ENCODE data around the gene ELANE.

Gene ELANE

GRCh38 chr19:803099-803561 is 49.0 kb upstream of the ELANE start:
- ATAC-seq, result no peak
- TF ChIP-seq ZNF70 (CRISPR knock-in tag; IDR thresholded peaks at IDR 0.05) (no peak), OSR1 (CRISPR knock-in tag; IDR thresholded peaks at IDR 0.05) (no peak), ZFP30 (CRISPR knock-in tag; IDR thresholded peaks at IDR 0.05) (no peak), ZC3H10 (CRISPR knock-in tag; IDR thresholded peaks at IDR 0.05) (no peak), TSHZ2 (CRISPR knock-in tag; IDR thresholded peaks at IDR 0.05) (no peak), GLIS3 (CRISPR knock-in tag; IDR thresholded peaks at IDR 0.05) (no peak), ARNTL (CRISPR knock-in tag; IDR thresholded peaks at IDR 0.05; ENCODE audit: borderline replicate concordance, low read depth) (no peak), CREB5 (CRISPR knock-in tag; IDR thresholded peaks at IDR 0.05; ENCODE audit: low read depth) (no peak)

GRCh38 chr19:803686-804418 is 48.3 kb upstream of the ELANE start:
- ATAC-seq, result no peak
- no peak for TF ChIP-seq TCF4 (CRISPR knock-in tag; IDR thresholded peaks at IDR 0.05; ENCODE audit: borderline replicate concordance)
- TF ChIP-seq PATZ1 (CRISPR knock-in tag; IDR thresholded peaks at IDR 0.05; ENCODE audit: borderline replicate concordance), result no peak
- no peak for TF ChIP-seq GLIS3 (CRISPR knock-in tag; IDR thresholded peaks at IDR 0.05)
- no peak for TF ChIP-seq ZNF70 (CRISPR knock-in tag; IDR thresholded peaks at IDR 0.05)
- no peak for TF ChIP-seq SNAI2 (CRISPR knock-in tag; IDR thresholded peaks at IDR 0.05)
- no peak for TF ChIP-seq ESRRG (CRISPR knock-in tag; IDR thresholded peaks at IDR 0.05)
- no peak for TF ChIP-seq OSR1 (CRISPR knock-in tag; IDR thresholded peaks at IDR 0.05)
- TF ChIP-seq RARB (CRISPR knock-in tag; IDR thresholded peaks at IDR 0.05), result no peak
- TF ChIP-seq TSHZ2 (CRISPR knock-in tag; IDR thresholded peaks at IDR 0.05), result no peak
- TF ChIP-seq BACH2 (CRISPR knock-in tag; IDR thresholded peaks at IDR 0.05; ENCODE audit: borderline replicate concordance), result no peak
- TF ChIP-seq CREB5 (CRISPR knock-in tag; IDR thresholded peaks at IDR 0.05; ENCODE audit: low read depth), result no peak
- no peak for TF ChIP-seq POU6F1 (CRISPR knock-in tag; IDR thresholded peaks at IDR 0.05; ENCODE audit: borderline replicate concordance, low read depth)
- TF ChIP-seq ARNTL (CRISPR knock-in tag; IDR thresholded peaks at IDR 0.05; ENCODE audit: borderline replicate concordance, low read depth), result no peak
- no peak for TF ChIP-seq ZC3H10 (CRISPR knock-in tag; IDR thresholded peaks at IDR 0.05)
- TF ChIP-seq ISL1 (CRISPR knock-in tag; IDR thresholded peaks at IDR 0.05), result no peak
- TF ChIP-seq ZNF8 (CRISPR knock-in tag; IDR thresholded peaks at IDR 0.05), result no peak

Data from SK-N-SH treated with all-trans-retinoic acid at 6 μM for 48 hours (cell line).